GM12891 (cell line): ENCODE results near the gene ANAPC1.
"Not testable (repeated sequence)": the region's sequence is repeated elsewhere in the genome, so short reads cannot be mapped to it uniquely, and the experiment has no call there.

Experiments used
- DNase-seq: peaks from one replicate; pipeline ENCODE4 v3.0.0; 2011; ENCODE audit warnings: low spot score; ENCODE audit not compliant: insufficient read length
- FAIRE-seq: peaks from 2 replicates; lab custom pipeline; 2011; peaks lifted over from hg19 to GRCh38; lab: Jason Lieb, UNC
- PAX5 ChIP-seq: IDR thresholded peaks from 2 replicates; pipeline ENCODE4 v1.6.1; 2011; ENCODE audit warnings: low read length, moderate library complexity, mild to moderate bottlenecking; ENCODE audit not compliant: insufficient read depth, severe bottlenecking
- POLR2A ChIP-seq: IDR thresholded peaks from 2 replicates; pipeline ENCODE4 v1.6.1; 2011; ENCODE audit warnings: low read depth, low read length, control low read depth
- POLR2AphosphoS5 ChIP-seq: IDR thresholded peaks from 2 replicates; pipeline ENCODE4 v1.6.1; 2011; ENCODE audit warnings: low read depth, low read length, control low read depth
- POU2F2 ChIP-seq: IDR thresholded peaks from 2 replicates; pipeline ENCODE4 v1.6.1; 2011; ENCODE audit warnings: low read depth, mild to moderate bottlenecking, control low read depth, low read length, moderate library complexity
- SPI1 ChIP-seq: IDR thresholded peaks from 2 replicates; pipeline ENCODE4 v1.6.1; 2011; ENCODE audit warnings: low read depth, low read length, control low read depth
- TAF1 ChIP-seq: IDR thresholded peaks from 2 replicates; pipeline ENCODE4 v1.6.1; 2011; ENCODE audit warnings: low read depth, low read length, control low read depth

The ANAPC1 gene

DNA sequence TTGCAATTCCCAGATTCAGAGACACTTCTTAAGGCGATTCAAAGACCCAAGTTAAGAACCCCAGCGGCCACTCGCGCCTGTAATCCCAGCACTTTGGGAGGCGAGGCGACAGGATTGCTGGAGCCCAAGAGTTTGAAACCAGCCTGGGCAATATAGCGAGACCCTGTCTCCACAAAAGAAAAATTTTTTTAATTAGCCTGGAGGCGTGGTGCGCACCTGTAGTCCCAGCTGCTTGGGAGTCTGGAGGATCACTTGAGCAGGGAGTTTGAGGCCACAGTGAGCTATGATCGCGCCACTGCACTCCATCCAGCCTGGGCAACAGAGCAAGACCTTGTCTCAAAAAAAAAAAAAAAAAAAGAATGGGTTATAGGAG lies 585 bp upstream of the ANAPC1 start:
- FAIRE-seq (no peak), DNase-seq (no peak)
- TF ChIP-seq POU2F2: no peak
- no peak for TF ChIP-seq SPI1
- TF ChIP-seq TAF1: no peak
- no peak for TF ChIP-seq POLR2AphosphoS5
- TF ChIP-seq PAX5: no peak
- no peak for TF ChIP-seq POLR2A

DNA sequence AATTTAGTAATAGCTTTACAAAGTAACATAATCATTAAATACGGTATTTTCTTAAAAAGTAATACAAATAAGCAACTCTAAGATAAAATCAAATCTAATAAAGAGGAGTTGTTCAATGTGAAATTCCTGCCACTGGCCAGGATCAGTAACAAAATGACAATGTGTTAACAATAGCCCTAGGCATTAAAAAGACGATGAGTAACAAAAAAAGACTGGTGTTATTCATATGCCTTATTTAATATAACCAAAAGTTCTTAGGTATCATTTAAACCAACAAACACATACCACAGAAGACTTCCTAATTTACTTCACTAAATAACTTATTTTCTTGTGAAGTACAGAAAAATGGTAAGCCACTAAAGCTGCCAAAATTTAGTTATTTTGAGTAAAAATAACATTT lies 11.2 kb downstream of the ANAPC1 start:
- FAIRE-seq, DNase-seq: not testable (repeated sequence)

DNA sequence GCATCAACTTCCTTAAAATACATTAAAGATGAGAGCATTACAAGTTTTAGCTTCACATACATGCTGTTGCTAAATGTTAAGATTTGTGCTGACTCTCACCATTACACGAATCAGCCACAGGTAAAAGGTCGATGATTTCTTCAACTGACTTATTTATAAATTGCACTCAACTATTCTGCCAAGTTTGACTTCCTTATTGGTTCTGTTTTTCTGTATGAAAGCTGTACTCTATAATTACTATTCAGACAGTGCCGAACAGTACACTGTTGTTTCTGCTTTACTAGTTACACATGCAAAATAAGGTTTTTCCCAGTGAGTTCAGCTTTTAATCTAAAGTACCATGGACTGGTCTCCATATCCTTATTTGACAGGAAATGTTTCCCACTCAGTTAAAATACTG lies 18.9 kb downstream of the ANAPC1 start:
- DNase-seq, FAIRE-seq: not testable (repeated sequence)

DNA sequence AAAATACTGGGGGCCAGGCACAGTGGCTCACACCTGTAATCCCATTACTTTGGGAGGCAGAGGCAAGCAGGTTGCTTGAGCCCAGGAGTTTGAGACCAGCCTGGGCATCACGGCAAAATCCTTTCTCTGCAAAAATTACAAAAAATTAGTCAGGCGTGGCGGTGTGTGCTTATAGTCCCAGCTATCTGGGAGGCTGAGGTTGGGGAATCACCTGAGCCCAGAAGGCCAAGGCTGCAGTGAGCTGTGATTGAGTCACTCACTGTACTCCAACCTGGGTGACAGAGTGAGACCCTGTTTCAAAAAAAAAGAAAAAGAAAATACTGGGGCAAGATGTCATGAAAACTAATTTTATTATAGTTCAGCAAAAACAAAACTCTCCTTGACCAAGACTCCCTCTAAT lies 24.0 kb downstream of the ANAPC1 start:
- FAIRE-seq, DNase-seq: not testable (repeated sequence)

DNA sequence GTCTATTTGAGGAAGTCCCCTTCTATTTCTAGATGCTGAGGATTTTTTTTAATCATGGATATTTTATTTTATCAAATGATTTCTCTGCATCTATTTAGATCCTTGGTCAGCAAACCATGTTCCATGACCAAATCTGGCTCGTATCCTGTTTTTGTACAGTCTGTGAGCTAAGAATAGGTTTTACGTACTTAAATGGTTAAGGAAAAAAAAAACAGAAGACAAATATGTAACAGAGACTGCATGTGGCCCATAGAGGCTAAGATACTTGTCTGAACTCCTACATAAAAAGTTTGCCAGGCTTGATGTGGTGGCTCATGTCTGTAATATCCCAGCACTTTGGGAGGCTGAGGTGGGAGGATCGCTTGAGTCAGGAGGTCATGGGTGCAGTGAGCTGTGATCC lies 31.4 kb downstream of the ANAPC1 start:
- FAIRE-seq, DNase-seq: not testable (repeated sequence)

DNA sequence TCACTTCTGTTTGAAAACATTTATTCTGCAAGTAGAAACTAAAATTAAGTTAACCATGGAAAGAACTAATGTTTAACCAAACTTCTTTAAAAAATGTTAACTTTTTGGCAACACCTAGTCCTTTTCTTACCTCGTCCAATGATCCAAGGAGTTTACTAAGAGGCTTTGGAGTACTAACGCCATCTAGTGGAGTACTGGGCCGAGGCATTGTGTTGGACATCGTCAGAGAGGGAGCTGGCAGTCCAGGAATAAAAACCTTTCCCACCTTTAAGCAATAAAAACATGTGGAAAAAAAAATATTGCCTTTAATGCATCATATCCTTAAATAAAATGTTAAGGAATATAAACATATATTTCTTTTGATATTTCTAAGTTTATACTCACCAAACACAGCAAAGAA lies 33.3 kb downstream of the ANAPC1 start:
- FAIRE-seq, DNase-seq: not testable (repeated sequence)

DNA sequence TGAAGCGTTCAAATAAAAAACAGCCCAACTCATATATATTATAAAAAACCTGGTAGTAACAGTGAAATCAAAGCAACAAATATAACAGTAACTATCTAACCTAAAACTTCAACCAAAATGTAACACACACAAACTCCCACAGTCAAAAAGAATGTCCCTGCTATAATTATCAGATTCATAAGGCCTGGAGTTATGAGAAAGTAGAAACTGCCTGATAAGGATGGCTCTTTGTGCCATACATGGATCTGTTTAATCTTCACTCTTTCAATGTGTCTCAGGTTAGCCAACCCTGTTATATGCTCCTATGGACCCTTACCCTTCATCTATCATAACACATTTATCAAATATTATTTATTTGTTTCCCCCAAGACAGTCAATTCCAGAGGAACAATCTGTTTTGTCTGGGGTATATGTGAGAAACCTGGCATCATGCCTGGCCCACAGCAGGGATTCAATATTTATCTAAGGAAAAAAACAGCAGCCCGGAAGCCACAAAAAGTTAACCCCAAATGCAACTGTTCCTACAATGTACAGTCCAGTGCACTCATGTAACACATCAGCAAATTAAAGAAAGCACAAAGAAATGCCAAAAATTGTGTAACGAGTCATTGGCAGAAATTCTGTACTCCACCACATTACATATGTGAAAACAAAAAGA lies 44.2 kb downstream of the ANAPC1 start:
- not testable (repeated sequence) for FAIRE-seq

DNA sequence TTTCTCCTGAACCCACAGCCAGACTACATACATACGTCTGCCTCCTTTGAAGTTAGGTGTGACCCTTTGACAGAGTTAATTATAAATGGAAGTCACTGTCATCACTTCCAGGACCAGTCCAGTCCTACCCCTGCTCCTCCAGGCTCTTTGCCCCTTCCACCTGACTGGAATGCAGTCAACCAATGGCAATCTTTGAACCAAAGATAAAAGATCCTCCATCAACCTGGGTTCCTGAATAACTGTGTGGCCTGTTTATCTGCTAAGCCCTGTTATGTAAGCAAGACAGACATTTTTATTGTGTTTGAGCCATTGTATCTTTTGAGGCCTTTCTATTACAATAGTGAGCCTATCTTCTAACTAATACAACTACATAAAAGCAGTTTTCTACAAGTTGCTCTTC lies 45.0 kb downstream of the ANAPC1 start:
- FAIRE-seq: not testable (repeated sequence)

More for the DNA sequence above, 44.2 kb downstream of the ANAPC1 start:
- DNase-seq: not testable (repeated sequence)

DNA sequence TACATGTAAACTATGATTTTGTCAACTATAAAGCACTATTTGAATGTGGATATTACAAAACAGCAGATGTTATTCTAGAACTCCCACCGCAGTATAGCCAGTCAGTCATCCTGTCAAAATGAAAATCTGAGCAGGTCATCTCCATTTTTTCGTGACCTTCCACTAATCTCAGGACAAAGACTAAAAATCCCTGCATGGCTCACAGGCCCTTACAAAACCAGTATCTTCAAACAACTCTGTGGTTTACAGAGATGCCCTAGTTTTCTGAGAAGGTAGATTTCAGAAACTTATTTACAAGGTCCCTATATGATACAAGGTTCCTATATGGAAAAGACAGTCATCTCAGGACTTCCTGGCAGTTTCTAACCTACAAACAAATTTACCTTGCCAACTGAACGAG lies 49.8 kb downstream of the ANAPC1 start:
- DNase-seq, FAIRE-seq: not testable (repeated sequence)

More for the DNA sequence above, 45.0 kb downstream of the ANAPC1 start:
- DNase-seq: not testable (repeated sequence)

DNA sequence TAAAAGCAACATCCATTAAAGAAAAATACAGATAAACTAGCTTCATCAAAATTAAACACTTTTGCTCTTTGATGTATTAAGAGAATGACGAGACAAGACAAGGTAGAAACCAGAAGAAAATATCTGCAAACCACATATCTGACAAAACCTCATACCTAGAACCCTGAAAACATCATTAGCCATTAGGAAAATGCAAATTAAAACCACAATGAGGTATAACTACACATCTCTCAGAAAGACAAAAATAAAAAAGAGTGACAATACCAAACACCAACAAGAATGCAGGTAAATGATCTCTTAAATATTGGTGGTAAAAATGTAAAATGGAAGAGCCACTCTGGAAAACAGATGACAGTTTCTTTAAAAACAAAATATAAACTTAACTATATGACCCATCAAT lies 53.5 kb downstream of the ANAPC1 start:
- DNase-seq, FAIRE-seq: not testable (repeated sequence)

DNA sequence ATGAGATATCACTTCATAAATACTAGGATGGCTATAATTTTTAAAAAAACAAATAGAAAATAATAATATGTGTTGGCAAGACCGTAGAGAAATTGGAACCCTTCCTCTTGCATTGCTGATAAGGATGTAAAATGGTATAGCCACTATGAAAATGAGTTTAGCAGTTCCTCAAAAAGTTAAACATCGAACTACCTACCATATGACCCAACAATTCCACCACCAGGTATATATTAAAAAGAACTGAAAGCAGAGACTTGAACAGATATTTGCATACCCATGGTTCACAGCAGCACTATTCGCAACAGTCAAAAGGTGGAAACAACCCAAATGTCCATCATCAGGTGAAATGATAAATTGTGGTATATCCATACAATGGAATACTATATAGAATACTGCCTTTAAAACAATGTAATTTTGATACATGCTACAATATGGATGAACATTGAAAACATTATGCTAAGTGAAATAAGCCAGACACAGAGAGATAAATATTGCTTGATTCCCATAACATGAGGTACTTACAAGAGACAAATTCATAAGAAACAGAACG lies 55.7 kb downstream of the ANAPC1 start:
- not testable (repeated sequence) for FAIRE-seq, DNase-seq

DNA sequence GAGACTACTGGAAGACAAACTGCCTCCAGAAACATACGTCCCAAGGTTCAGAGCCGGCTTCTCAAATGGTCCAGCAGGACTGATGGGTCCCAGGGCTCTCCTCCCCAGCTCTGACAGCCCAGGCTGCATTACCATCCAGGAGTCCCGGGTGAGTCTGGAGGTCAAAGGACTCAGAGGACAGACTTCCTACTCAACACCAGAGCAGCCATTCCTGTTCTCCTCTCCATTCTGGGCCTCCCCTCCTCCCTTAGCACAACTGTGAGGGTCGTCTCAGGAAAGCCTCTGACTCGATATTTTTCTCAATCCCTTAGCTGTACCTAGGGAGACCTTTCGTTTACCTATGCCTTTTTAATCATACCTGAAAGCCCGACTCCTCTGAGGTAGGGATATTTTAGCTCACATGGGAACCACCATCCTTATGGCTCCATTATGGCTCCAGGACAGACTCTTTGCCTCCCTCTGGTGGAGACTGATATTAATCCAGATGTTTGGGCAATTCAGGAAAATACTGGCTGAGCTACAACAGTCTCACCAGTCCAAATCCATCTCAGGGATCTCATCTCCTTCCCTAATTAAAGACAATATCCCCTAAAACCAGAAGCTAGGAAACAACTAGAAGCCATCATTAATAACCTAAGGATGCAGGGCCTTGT lies 70.9 kb downstream of the ANAPC1 start:
- FAIRE-seq, DNase-seq: not testable (repeated sequence)

DNA sequence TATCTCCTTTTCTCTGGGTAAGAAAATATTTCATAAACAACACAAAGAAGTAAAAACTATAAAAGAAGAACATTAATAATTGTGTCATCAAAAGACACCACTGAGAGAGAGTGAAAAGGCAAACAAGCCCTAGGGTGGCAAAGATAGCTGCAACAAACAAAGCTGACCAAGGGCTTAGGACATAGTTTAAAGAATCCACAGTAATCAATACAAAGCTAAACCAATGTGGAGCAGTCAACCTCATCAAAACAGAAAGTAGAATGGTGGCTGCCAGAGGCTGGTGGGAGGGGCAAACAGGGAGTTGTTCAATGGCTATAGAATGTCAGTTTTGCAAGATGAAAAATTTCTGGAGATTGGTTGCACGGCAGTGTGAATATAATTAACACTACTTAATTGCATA lies 93.4 kb downstream of the ANAPC1 start:
- FAIRE-seq, DNase-seq: not testable (repeated sequence)

DNA sequence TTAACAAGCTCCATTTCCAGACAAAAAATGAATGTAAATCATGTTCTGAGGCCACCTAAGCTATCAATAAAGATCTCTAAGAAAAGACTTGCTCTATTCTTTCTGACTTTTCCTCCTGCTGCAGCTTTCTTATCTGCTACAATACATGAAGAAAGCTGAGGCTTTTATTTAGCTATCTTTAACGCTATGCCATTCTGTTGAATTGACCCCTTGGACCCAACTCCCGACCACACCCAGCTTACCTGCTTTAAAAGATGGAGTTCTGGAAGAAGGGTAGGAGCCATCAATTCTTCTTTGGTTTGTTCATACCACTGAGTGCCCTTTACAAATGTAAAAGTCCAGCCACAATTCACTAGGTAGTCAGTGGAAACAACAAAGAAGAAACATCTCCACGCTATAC lies 99.9 kb downstream of the ANAPC1 start:
- not testable (repeated sequence) for FAIRE-seq

DNA sequence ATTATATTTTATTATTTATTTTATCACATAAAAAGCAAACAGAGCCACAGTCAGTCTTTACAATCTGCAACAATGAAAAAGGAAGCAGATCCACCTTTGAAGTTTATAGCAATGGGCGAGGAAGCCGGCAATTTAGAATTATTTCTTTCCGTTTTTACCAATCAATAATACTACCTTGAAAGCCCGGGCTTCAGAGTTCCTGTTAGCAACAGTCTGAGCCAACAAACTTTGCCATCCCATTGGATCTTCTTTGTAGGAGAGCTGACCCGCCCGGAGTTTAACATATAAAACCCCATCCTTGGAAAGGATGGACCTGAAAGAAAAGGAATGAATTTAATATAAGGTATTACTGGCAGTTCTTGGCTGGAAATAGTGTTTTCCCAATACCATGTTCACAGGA lies 101.8 kb downstream of the ANAPC1 start:
- FAIRE-seq, DNase-seq: not testable (repeated sequence)

More for the DNA sequence above, 99.9 kb downstream of the ANAPC1 start:
- DNase-seq: not testable (repeated sequence)

DNA sequence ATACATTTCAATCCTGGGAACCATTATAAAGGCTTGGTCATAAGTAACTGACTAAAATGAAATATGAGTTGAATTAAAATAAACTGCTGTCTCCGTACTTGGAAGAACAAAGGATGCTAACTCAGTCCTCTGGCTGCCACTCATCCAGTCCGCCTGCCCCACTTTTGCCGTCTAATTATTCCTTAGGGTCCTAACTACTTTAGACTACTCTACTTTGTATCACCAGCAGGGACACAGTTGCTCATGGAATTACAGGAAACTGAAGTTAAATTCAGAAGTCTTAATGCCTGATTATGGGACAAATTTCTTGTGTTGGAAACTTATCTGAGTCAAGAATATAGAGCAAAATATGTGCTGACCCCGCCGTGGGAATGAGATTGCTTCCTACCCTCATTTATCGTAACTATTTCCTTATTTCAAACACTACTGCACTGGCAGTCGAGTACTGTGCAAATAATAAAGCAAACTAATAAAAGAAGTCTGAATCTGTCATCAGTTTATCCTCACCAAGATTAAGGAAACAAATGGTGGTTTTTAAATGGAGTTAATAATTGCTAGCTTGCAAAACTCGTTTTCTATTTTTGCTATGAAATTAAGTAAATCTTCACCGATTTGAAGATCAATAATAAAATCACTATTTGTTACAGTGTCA lies 102.4 kb downstream of the ANAPC1 start:
- not testable (repeated sequence) for DNase-seq, FAIRE-seq

DNA sequence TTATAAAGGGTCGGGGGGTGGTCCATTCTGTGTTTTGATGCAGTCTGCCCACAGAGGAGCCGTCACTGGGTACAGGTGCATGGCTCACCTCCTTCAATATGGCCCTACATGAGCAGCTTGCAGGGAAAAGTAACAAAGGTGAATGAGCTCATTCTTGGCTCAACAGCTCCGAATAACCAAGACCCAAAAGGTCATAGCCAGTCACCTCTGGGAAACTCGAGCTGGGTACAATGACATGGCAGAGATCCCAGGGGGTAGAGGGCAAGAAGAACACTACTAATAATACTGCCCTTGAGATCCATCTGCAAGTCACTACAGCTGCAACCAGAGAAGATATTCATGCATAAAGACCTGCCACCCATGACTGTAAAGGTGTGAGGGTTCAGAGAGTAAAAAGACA lies 106.8 kb downstream of the ANAPC1 start:
- FAIRE-seq, DNase-seq: not testable (repeated sequence)

DNA sequence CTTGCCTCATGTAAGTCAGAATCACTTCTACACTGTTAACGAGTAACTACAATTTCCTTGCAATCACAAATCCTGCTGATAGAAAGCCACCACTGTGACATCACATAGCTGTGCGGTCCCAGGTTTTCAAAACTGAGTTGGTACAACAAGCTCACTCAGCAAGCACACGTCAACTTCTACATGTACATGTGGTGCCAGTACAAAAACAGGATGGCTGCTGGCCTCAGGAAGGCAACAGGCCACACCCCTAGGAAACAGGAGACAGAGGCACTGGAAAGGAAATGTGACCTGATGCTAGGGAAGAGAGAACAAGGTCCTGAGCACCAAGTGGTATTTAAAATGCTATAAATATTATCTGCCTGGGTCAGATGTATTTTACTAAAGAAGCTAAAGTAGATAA lies 107.7 kb downstream of the ANAPC1 start:
- not testable (repeated sequence) for FAIRE-seq, DNase-seq
